Metanephros (tissue), 1 donor: ENCODE results near the gene TTC12. TPM values are rescaled to one million over a fixed set of nuclear protein-coding genes. Genes with fewer than 3 reads are reported as not detected.

Experiments used
- total RNA-seq: library from RNA; depleted of rRNA; stranded (reverse); fragments of >200 nt; gene quantifications from one replicate; pipeline ENCODE4 v1.2.3, GENCODE V29; 2014

Gene TTC12
- 24.3 TPM for total RNA-seq

DNA sequence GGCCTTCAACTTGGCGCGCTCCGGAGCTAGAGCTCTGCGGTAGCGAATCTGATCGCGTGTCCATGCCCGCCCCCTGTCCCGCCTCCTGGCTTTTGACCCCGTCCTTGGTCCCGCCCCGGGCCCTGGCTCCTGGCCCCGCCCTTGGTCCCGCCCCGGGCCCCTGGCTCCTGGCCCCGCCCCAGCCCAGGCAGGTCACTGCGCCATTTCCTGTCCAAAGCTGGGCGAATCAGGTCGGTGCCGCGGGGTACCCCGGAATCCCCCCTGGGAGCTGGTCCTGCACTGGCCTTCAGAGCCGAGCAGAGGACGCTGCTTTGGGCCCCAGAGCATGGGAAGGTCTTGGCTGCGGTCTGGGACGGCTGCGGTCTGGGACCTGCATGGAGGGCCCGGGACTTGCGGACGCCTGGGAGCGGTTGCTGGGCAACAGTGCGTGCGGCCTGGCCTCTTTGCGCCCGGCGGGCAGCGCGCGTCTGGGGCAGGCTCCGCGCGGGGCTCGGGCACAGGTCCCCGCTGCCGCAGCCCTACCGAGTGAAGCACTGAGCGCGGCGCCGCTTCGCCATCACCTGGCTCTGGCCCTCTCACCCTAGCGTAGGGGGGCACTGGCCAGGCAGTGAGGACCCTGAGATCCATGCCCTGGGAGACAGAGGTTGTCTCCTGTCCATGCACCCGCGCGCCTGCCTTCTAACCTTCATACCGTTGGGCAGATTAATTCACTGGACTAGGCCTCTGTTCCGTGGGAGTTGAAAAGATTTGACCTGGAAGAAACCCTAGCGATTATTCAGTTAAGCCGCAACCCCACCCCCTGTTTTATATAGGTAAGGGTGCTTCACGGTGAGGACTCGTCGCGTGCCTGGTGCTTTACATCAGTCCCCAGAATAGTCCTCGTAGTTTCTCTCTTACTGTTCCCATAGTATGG, at the start of gene TTC12:
Gene TTC12, plus strand, starts transcription at position 195 of the 913 bp plus-strand sequence. CDS start 1,675 bp downstream, outside the sequence.

GRCh38 chr11:113387605-113388211, 73.3 kb downstream of the TTC12 start, which contains the start of gene ANKK1:
ANKK1 (plus strand) TSS chr11:113387779; CDS start chr11:113387885, 106 bp downstream.

Other genes with a start within 250 kb of the TTC12 start
- 0.47 TPM for gene ANKK1, start 73.2 kb downstream of the TTC12 start, total RNA-seq
- not detected for gene DRD2, start 160.8 kb downstream of the TTC12 start, total RNA-seq